NCI-H1417 treated with DMSO at 0.1 percent for 48 hours (cell line): ENCODE measurements around the gene TMEM129.

ENCODE experiments used
- DNase-seq: peaks from one replicate; lab custom pipeline; 2025; lab: John Stamatoyannopoulos, UW

The TMEM129 gene

GRCh38 chr4:1668488-1668840 lies 52.7 kb downstream of the TMEM129 start:
- DNase-seq = no peak

- DNase-seq = no peak
Observed at GRCh38 chr4:1667273-1667672, 53.9 kb downstream of the TMEM129 start.

GRCh38 chr4:1666391-1666790 lies 54.7 kb downstream of the TMEM129 start:
- DNase-seq = no peak
